Measurements from ENCODE around the gene FAM124A.
A peak's percentile ranks its signal among the peaks of the same experiment; 100 is the strongest.
"Not testable (repeated sequence)": the region's sequence is repeated elsewhere in the genome, so short reads cannot be mapped to it uniquely, and the experiment has no call there.

The FAM124A gene

DNA sequence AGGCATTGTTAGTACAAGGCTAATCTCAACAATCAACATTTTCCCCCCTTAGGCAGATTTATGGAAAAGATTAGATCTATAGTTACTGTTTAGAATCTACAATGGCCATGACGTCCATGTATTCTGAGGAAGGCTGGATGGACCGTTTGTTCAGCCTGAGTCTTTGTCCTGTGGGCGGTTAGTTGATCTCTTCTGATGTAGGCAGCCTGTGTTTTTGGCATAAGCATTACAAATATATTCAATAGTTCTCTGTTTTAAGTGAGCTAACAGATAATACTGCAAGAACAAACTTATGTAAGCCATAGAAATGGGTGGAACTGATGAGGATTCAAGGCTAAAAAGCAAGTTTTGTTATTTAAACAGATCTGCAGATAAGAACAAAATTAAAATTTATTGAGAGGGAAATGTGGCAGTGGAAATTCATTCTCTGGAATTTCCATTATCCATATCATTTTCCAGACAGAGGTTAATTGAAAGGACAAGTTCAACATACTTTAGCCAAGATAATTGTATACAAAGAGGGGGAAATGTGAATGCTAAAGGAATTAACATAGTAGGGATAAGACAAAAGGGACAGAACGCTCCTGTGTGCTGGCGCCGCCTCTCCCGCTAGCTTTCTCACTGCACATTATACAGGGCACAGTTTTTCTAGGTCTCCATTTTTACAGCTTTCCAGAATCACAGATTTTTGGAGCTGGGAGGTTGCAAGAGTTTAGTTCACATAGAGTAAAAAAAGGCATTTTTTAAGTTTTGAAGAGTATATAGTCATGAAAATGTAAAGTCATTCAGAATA is 48.6 kb downstream of the FAM124A start:
- DNase-seq (ENCODE audit: low read depth, low spot score), result no peak

GRCh38 chr13:51271528-51272085 is 49.4 kb downstream of the FAM124A start:
- no peak for DNase-seq (ENCODE audit: low read depth, low spot score)

GRCh38 chr13:51275101-51275500 is 52.9 kb downstream of the FAM124A start:
- no peak for DNase-seq (ENCODE audit: low read depth, low spot score)

- no peak for DNase-seq (ENCODE audit: low read depth, low spot score)
Observed at GRCh38 chr13:51276636-51277035, 54.4 kb downstream of the FAM124A start.

DNA sequence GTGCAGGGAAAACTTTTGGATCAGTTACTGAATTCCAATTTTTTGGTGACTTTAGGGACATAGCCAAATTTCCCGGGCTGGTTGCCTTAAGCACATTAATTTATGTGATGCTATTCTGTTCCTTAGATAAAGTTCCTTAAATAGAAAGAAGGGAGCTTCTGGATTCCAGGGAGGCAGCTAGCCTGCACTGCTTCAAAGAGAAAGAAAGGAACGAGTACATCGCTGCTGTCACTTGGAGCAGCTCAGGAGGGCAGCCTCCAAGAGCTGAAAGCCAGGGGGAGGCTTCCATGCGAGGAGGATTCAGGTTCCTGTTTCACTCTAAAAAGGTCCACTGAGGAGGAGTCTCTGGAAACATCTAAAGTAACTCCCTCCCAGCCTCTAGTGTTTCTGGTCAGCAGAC is 55.7 kb downstream of the FAM124A start:
- no peak for DNase-seq (ENCODE audit: low read depth, low spot score)

GRCh38 chr13:51278426-51279130 is 56.4 kb downstream of the FAM124A start:
- no peak for DNase-seq (ENCODE audit: low read depth, low spot score)

DNA sequence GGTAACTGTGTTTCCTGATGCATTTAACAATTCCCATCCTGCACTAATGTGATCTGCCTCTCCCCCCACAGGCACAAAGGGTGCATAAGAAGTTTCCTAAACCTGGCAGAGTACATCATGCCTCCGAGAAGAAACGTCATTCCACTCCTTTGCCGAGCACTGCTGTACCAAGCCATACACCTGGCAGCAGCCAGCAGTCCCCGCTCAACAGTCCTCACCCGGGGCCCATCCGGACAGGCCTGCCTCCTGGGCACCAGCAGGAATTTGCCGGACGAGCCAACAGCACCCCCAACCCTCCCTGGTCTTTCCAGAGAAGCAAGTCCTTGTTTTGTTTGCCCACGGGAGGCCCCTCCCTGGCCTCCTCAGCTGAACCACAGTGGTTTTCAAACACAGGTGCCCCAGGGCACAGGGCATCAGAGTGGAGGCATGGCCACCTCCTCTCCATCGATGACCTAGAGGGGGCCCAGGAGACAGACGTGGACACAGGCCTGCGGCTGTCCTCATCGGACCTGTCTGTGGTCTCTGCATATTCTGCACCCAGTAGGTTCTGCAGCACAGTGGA is 58.3 kb downstream of the FAM124A start:
- no peak for DNase-seq (ENCODE audit: low read depth, low spot score)

- DNase-seq (ENCODE audit: low read depth, low spot score), result no peak
Observed at GRCh38 chr13:51282322-51282721, 60.1 kb downstream of the FAM124A start.

DNA sequence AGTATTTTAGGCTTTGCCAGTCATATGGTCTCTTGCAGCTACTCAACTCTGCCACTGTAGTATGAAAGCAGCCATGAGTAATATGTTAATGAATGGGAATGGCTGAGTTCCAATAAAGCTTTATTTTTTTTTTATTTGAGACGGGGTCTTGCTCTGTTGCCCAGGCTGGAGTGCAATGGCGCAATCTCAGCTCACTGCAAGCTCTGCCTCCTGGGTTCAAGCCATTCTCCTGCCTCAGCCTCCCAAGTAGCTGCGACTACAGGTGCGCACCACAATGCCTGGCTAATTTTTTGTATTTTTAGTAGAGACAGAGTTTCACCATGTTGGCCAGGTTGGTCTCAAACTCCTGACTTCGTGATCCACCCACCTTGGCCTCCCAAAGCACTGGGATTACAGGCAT is 60.7 kb downstream of the FAM124A start:
- DNase-seq (ENCODE audit: low read depth, low spot score), result not testable (repeated sequence)

GRCh38 chr13:51283371-51283770 is 61.2 kb downstream of the FAM124A start:
- DNase-seq (ENCODE audit: low read depth, low spot score), result no peak

DNA sequence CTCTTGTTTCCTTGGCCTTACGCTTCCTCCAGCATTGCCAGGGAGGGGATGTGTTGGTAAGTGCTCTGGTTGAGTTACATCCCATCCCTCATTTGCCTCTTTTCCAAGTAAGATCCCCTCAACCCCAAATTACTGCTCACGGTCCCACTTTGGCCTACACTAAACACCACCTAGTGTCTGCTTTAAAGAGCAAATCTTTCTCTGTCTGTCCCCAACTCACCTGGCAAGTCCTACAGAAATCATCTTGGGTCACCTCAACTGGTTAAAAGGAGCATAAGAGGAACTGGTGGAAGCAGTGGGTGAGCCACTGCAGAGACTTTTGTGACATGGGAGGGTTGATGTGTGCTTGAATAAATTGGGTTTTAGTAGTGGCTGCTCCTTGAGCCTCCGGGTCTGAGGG is 62.1 kb downstream of the FAM124A start:
- no peak for DNase-seq (ENCODE audit: low read depth, low spot score)

GRCh38 chr13:51286135-51287002 is 64.2 kb downstream of the FAM124A start:
- DNase-seq (ENCODE audit: low read depth, low spot score), result peak; percentile 26

GRCh38 chr13:51287758-51288157 is 65.6 kb downstream of the FAM124A start:
- no peak for DNase-seq (ENCODE audit: low read depth, low spot score)

DNA sequence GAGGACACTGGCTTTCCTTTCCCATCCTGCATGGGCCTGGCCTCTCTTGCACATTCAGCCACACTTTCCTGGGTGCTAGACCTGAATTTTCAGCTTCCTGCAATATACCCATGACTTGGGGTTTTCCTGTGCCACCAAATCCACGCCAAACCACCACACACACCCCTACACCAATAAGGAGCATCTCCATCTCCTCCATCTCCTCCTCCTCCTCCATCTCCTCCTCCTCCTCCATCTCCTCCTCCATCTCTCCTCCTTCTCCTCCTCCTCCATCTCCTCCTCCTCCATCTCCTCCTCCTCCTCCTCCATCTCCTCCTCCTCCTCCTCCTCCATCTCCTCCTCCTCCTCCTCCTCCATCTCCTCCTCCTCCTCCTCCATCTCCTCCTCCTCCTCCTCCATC is 66.1 kb downstream of the FAM124A start:
- DNase-seq (ENCODE audit: low read depth, low spot score), result not testable (repeated sequence)

DNA sequence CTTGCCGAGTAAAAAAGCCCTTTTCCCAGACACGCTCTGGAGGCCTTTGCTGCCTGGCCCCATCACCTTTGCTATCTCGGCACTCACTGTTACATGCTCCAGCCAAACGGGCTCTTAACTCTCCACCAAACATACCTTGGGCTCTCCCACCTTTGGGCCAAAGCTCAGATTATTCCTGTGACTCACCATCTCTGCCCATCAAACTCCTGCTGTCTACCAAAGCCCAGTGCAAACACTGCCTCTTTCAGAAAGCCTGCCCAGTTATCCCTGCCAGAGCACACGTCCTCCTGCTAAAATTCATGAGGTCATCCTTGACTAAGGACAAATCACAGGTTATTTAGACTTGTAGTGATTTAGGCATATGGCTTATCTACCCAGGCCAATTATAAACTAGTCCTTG is 69.1 kb downstream of the FAM124A start:
- no peak for DNase-seq (ENCODE audit: low read depth, low spot score)

GRCh38 chr13:51292000-51292565 is 69.9 kb downstream of the FAM124A start:
- DNase-seq (ENCODE audit: low read depth, low spot score), result no peak

GRCh38 chr13:51297556-51297955 is 75.4 kb downstream of the FAM124A start:
- DNase-seq (ENCODE audit: low read depth, low spot score), result no peak

GRCh38 chr13:51298812-51299211 is 76.6 kb downstream of the FAM124A start:
- DNase-seq (ENCODE audit: low read depth, low spot score), result no peak

- DNase-seq (ENCODE audit: low read depth, low spot score), result no peak
Observed at GRCh38 chr13:51303063-51303552, 80.9 kb downstream of the FAM124A start.

- no peak for DNase-seq (ENCODE audit: low read depth, low spot score)
Observed at GRCh38 chr13:51303882-51304281, 81.7 kb downstream of the FAM124A start.

Data from brain pericyte (primary cell).